GM23248 (cell line): Measurements from ENCODE around the gene L1TD1. TPM values are rescaled to one million over a fixed set of nuclear protein-coding genes. Genes with fewer than 3 reads are reported as not detected.
"Not testable (repeated sequence)": the region's sequence is repeated elsewhere in the genome, so short reads cannot be mapped to it uniquely, and the experiment has no call there.

ENCODE experiments used
- DNase-seq: peaks from one replicate; pipeline ENCODE4 v3.0.0-alpha.2; 2015
- H2AFZ ChIP-seq: fragments of 200-600 bp; sonication (generic); 2 replicates; pipeline ENCODE4 v1.6.1; 2016; ENCODE audit warnings: antibody characterized with exemption
- H3F3A ChIP-seq: fragments of 200-600 bp; sonication (generic); 2 replicates; pipeline ENCODE4 v1.6.1; 2016; ENCODE audit warnings: mild to moderate bottlenecking, antibody characterized with exemption, mixed run types; ENCODE audit not compliant: insufficient read depth
- H3K27ac ChIP-seq: fragments of 200-600 bp; sonication (generic); 2 replicates; pipeline ENCODE4 v1.5.1; 2016; ENCODE audit warnings: mild to moderate bottlenecking
- H3K27me3 ChIP-seq: fragments of 200-600 bp; sonication (generic); replicated peaks from 2 replicates; pipeline ENCODE4 v1.6.1; 2016; ENCODE audit warnings: mild to moderate bottlenecking; ENCODE audit not compliant: insufficient read depth
- H3K36me3 ChIP-seq: fragments of 200-600 bp; sonication (generic); 2 replicates; pipeline ENCODE4 v1.6.1; 2016; ENCODE audit warnings: low read depth, mild to moderate bottlenecking
- H3K4me1 ChIP-seq: fragments of 200-600 bp; sonication (generic); 2 replicates; pipeline ENCODE4 v1.6.1; 2016; ENCODE audit warnings: mild to moderate bottlenecking; ENCODE audit not compliant: insufficient read depth
- H3K4me2 ChIP-seq: fragments of 200-600 bp; sonication (generic); one replicate; pipeline ENCODE4 v1.6.1; 2016; ENCODE audit warnings: mild to moderate bottlenecking; ENCODE audit not compliant: unreplicated experiment
- H3K4me3 ChIP-seq: fragments of 200-600 bp; sonication (generic); 2 replicates; pipeline ENCODE4 v1.5.1; 2016; ENCODE audit warnings: mild to moderate bottlenecking
- H3K79me2 ChIP-seq: fragments of 200-600 bp; sonication (generic); 2 replicates; pipeline ENCODE4 v1.6.1; 2016; ENCODE audit warnings: mild to moderate bottlenecking; ENCODE audit not compliant: insufficient read depth
- H3K9ac ChIP-seq: fragments of 200-600 bp; sonication (generic); 2 replicates; pipeline ENCODE4 v1.6.1; 2016; ENCODE audit warnings: mild to moderate bottlenecking
- H3K9me2 ChIP-seq: fragments of 200-600 bp; sonication (generic); 2 replicates; pipeline ENCODE4 v1.6.1; 2016; ENCODE audit warnings: mixed run types, mild to moderate bottlenecking, moderate library complexity; ENCODE audit not compliant: insufficient read depth
- H3K9me3 ChIP-seq: fragments of 200-600 bp; sonication (generic); one replicate; pipeline ENCODE4 v1.6.1; 2017; ENCODE audit warnings: low read depth
- H4K20me1 ChIP-seq: fragments of 200-600 bp; sonication (generic); 2 replicates; pipeline ENCODE4 v1.6.0; 2016; ENCODE audit not compliant: insufficient read depth
- EZH2 ChIP-seq: fragments of 200-600 bp; sonication (generic); IDR thresholded peaks from 2 replicates; pipeline ENCODE4 v1.6.1; 2018; ENCODE audit warnings: antibody characterized with exemption, mild to moderate bottlenecking; ENCODE audit not compliant: insufficient read depth, poor library complexity, severe bottlenecking
- EZH2phosphoT487 ChIP-seq: fragments of 200-600 bp; sonication (generic); IDR thresholded peaks from 2 replicates; pipeline ENCODE4 v1.6.1; 2018; ENCODE audit warnings: antibody characterized with exemption, moderate library complexity, mild to moderate bottlenecking, low read depth; ENCODE audit not compliant: insufficient read depth
- WGBS, 2 experiments: methylation state at CpG; one replicate each; pipeline ENCODE4 v1.1.6; 2015 to 2017; ENCODE audit warnings: low lambda C conversion rate in 2 of 2, low coverage in 1 of 2; ENCODE audit errors: missing lambda C conversion rate in 2 of 2; 5-methylcytosine and 5-hydroxymethylcytosine counted together
- in situ Hi-C: fragments of 300-500 bp; cut with MboI; formaldehyde crosslinking; loops from 2 replicates; pipeline ENCODE4 v1.15.0; 2020
- polyA plus RNA-seq: library from polyadenylated mRNA; unstranded; fragments of >200 nt; fragmentation: Nextera tagmentation; extraction: Ambion mirVana; gene quantifications from 2 replicates; pipeline ENCODE4 v1.2.1, GENCODE V29; 2016
- total RNA-seq: library from RNA; depleted of rRNA; stranded (reverse); fragments of >200 nt; shearing (Covaris generic); gene quantifications from 2 replicates; pipeline ENCODE4 v1.2.3, GENCODE V29; 2014

Gene L1TD1
- total and polyA plus RNA-seq, 2 experiments from 2014 or later, result 0.11 to 0.14 TPM

GRCh38 chr1:62213075-62213914, 18.6 kb downstream of the L1TD1 start:
- Histone ChIP-seq H4K20me1 (no peaks in the 10 kb centered on the region), H3K4me1 (no peaks in the 10 kb centered on the region), H3K27me3 (no peaks in the 10 kb centered on the region), H3K36me3 (no peaks in the 10 kb centered on the region), H3K9me2 (no peaks in the 10 kb centered on the region), H3K9ac (no peak overlapping the region), H3K79me2 (no peaks in the 10 kb centered on the region), H3K4me2 (no peak overlapping the region), H3K9me3 (no peaks in the 10 kb centered on the region), H3K4me3 (no peak overlapping the region), H3K27ac (no peak overlapping the region), H3F3A (no peaks in the 10 kb centered on the region; the same call in 1 of the 2 replicates), H2AFZ (no peak overlapping the region)
- DNase-seq, result no peak
- 54 to 55% methylated on average over 6 of the region's 6 CpGs for WGBS, 2 experiments
- in situ Hi-C loops, result no loop called here
- no peak for TF ChIP-seq EZH2phosphoT487

GRCh38 chr1:62218604-62219003, 24.0 kb downstream of the L1TD1 start:
- DNase-seq, result peak; percentile 42
- Histone ChIP-seq H3K4me2 (no peak overlapping the region), H2AFZ (no peak overlapping the region), H3F3A (no peaks in the 10 kb centered on the region), H3K9me2 (no peaks in the 10 kb centered on the region), H4K20me1 (no peaks in the 10 kb centered on the region), H3K4me1 (no peaks in the 10 kb centered on the region), H3K36me3 (no peaks in the 10 kb centered on the region), H3K79me2 (no peaks in the 10 kb centered on the region), H3K9ac (no peak overlapping the region), H3K27ac (no peak overlapping the region), H3K27me3 (no peaks in the 10 kb centered on the region), H3K9me3 (no peaks in the 10 kb centered on the region), H3K4me3 (no peak overlapping the region)
- WGBS, 2 experiments, result 20 to 29% methylated on average over 2 of the region's 2 CpGs
- in situ Hi-C loops, result no loop called here
- no peak for TF ChIP-seq EZH2phosphoT487

GRCh38 chr1:62220456-62220855, 25.8 kb downstream of the L1TD1 start:
- H3K9ac ChIP-seq, in situ Hi-C loops, H3F3A ChIP-seq, H3K4me3 ChIP-seq, H3K79me2 ChIP-seq, DNase-seq, H2AFZ ChIP-seq, H3K27me3 ChIP-seq, H3K9me3 ChIP-seq, H3K9me2 ChIP-seq, H3K4me2 ChIP-seq, H3K4me1 ChIP-seq, H4K20me1 ChIP-seq, H3K36me3 ChIP-seq, H3K27ac ChIP-seq: not testable (repeated sequence)
- WGBS, 2 experiments, result 63 to 67% methylated on average over 9 of the region's 9 CpGs

GRCh38 chr1:62221171-62221570, 26.5 kb downstream of the L1TD1 start:
- in situ Hi-C loops, result no loop called here
- no peaks in the 10 kb centered on the region for H3K36me3 ChIP-seq
- peaks cover 4% of the 10 kb centered on the region; the same call in 1 of the 2 replicates for H3K4me1 ChIP-seq
- no peak overlapping the region for H3K27ac ChIP-seq
- H3K27me3 ChIP-seq, result no peaks in the 10 kb centered on the region
- no peaks in the 10 kb centered on the region for H4K20me1 ChIP-seq
- no peak overlapping the region for H2AFZ ChIP-seq
- whole genome bisulfite sequencing, 2 experiments, result 32 to 52% methylated on average over 1 of the region's 1 CpG
- H3K79me2 ChIP-seq, result no peaks in the 10 kb centered on the region
- H3K4me2 ChIP-seq, result no peak overlapping the region
- no peak overlapping the region for H3K9ac ChIP-seq
- no peak overlapping the region for H3K4me3 ChIP-seq
- H3F3A ChIP-seq, result no peaks in the 10 kb centered on the region
- DNase-seq, result no peak
- TF ChIP-seq EZH2 (no peak), EZH2phosphoT487 (no peak)
- no peaks in the 10 kb centered on the region for H3K9me2 ChIP-seq
- H3K9me3 ChIP-seq, result no peaks in the 10 kb centered on the region

- Histone ChIP-seq H3K9ac (no peak overlapping the region), H3K9me2 (no peaks in the 10 kb centered on the region), H4K20me1 (no peaks in the 10 kb centered on the region), H3K4me2 (no peak overlapping the region), H3K9me3 (no peaks in the 10 kb centered on the region), H3K27me3 (no peaks in the 10 kb centered on the region), H3K4me3 (no peak overlapping the region), H3K27ac (no peak overlapping the region), H3K4me1 (peaks cover 4% of the 10 kb centered on the region; the same call in 1 of the 2 replicates), H3K79me2 (no peaks in the 10 kb centered on the region), H3F3A (no peaks in the 10 kb centered on the region), H3K36me3 (no peaks in the 10 kb centered on the region), H2AFZ (no peak overlapping the region)
- in situ Hi-C loops, result no loop called here
- 72 to 73% methylated on average over 9 of the region's 9 CpGs for WGBS, 2 experiments
- DNase-seq, result no peak
- TF ChIP-seq EZH2phosphoT487 (no peak), EZH2 (no peak)
Measured at GRCh38 chr1:62222321-62222720, 27.7 kb downstream of the L1TD1 start.
